Retina (tissue), 1 donor: ENCODE results near the gene ALDOB.

Experiments used
- DNase-seq: peaks from one replicate; pipeline ENCODE4 v3.0.0-alpha.2; 2016

Gene ALDOB

GRCh38 chr9:101455656-101456240 lies 20.2 kb upstream of the ALDOB start:
- no peak for DNase-seq

DNA sequence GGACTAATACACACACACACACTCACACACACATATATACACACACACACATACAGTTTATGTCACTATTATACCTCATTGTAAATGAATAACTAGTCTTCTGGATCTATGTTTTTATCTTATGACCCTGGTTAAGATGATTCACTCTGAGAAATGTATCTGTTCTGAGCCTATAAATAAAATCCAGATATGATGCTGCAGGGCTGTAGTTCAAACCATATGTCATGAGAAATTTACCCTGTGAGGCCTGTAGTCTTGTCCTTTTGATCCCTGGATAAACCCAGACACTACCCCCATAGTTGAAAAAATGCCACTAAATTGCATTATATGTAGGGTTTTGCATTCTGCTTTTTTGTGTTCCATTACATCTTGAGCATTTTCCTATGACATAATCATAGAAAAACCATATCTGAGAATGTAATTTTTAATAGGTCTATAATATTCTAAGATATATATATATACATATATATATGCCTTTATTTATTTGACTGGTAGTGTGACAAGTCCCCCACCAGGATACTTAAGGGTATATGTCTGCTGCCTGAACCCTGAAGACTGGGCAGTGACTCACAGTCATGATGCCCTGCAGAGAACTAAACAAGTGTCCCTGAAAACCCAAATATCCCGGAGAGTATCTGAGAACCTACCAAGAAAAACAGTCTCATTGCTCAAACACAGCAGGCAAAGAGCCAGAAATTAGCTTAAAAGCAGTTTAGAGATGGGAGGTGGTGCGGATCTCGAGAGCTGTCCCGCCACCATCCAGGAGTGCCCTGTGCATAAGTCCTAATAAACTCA lies 18.4 kb upstream of the ALDOB start:
- DNase-seq: no peak

GRCh38 chr9:101451498-101451897 lies 15.9 kb upstream of the ALDOB start:
- no peak for DNase-seq

- no peak for DNase-seq
Observed at GRCh38 chr9:101450931-101451330, 15.4 kb upstream of the ALDOB start.

DNA sequence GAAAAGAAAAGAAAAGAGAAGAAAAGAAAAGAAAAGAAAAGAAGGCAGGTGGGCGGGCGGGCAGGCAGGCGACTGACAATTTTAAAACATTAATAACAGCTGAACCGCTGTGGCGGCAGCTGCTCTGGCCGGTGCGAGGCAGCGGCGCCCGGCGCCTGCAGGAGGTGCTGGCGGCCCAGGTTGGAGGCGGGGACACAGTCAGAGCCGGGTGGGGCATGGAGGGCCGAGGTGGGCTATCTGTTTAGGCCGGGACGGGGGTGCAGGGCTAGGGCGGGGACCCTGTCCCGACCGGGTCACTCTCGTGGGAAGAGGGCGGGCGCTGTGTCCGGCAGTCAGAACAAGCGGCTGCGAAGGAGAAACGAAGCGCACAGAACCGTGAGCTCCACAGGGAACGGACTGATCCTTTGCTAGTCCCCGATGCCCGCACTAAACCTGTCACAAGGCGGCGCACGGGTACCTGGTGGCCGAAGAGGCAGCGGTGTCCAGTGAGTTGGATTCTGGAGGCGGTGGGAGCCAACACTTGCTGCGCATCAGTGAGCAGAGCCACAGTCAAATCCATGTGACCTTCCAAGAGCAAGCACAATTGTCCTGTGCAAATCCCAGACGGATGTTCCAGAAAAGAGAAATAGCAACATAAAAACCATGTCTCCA lies 13.6 kb upstream of the ALDOB start:
- peak; percentile 89 for DNase-seq

- no peak for DNase-seq
Observed at GRCh38 chr9:101448680-101449070, 13.1 kb upstream of the ALDOB start.

DNA sequence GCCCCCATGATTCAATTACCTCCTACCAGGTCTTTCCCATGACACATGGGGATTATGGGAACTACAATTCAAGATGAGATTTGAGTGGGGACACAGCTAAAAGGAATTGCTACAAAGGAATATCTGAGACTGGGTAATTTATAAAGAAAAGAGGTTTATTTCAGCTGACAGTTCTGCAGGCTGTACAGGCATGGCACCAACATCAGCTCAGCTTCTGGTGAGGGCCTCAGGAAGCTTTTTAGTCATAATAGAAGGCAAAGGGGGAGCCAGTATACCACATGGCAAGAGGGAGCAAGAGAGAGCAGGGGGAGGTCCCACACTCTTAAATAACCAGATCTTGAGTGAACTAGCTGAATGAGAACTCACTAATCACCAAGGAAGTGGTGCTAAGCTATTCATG lies 11.2 kb upstream of the ALDOB start:
- DNase-seq: no peak

GRCh38 chr9:101445353-101446029 lies 9.9 kb upstream of the ALDOB start:
- DNase-seq: no peak

- DNase-seq: peak; percentile 29
Observed at GRCh38 chr9:101443364-101443771, 7.8 kb upstream of the ALDOB start.

GRCh38 chr9:101442736-101443135 lies 7.2 kb upstream of the ALDOB start:
- DNase-seq: no peak

GRCh38 chr9:101442318-101442717 lies 6.7 kb upstream of the ALDOB start:
- DNase-seq: no peak

DNA sequence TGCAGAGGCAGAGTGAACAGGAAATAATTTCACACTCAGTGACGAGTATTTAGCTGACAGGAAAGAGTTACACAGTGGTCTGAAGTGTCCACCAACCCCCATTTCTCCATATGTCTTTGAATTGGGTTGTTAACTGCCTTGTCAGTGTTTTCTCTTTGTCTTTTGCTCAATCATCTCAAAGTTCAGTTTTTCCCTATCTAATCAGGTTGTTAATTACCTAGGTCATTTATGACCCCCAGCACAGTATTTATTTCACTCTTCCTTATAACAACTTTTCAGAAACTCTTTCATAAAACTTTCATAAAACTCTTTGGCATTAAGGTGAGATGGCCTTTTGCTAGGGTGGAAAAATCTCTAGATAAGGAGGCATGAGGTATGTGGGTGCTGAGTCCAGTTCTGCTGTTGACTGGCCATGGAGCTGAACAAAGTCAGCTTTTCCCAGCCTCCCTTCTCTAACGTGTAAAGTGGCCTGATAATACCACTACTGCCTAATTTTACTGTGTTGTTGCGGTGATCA lies 5.2 kb upstream of the ALDOB start:
- DNase-seq: no peak

DNA sequence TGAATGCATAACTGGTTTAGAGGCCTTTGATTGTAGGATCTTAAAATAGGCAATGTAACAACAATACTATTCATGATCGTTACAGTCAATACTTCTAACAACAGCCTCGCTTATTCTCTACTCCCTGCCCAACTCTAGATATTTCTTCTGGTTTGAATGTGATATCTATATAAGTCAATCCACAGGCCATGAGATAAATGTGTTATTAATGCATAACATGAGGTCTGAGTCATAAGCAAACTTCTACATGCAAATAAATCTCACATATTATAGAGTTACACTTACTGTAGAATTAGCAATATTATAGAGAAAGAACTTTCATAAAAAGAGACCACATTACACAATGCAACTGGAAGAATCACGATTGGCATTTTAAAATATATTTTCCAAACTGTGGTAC lies 2.9 kb upstream of the ALDOB start:
- DNase-seq: no peak

- no peak for DNase-seq
Observed at GRCh38 chr9:101437806-101438232, 2.2 kb upstream of the ALDOB start.

- no peak for DNase-seq
Observed at GRCh38 chr9:101434998-101435397, 576 bp downstream of the ALDOB start.

- no peak for DNase-seq
Observed at GRCh38 chr9:101433229-101433628, 2.3 kb downstream of the ALDOB start.

DNA sequence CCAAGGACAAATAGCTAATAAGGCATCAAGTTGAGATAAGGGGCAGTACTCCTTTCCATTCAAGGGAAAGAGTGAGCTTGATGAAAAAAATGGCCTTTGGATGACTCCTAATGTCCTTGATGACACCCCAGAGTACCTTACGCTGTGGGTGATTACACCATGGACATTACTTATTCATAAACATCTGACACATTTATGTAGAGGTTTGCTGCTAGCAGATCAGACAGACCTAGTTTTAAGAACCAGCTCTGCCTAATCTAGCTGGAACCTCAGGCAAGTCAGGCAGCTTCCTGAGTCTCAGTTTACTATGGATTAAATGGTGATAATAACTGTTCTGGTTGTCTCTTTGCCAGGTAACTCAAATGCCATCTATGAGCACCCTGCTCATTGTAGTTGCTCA lies 2.8 kb downstream of the ALDOB start:
- DNase-seq: no peak

- no peak for DNase-seq
Observed at GRCh38 chr9:101432171-101432570, 3.4 kb downstream of the ALDOB start.

DNA sequence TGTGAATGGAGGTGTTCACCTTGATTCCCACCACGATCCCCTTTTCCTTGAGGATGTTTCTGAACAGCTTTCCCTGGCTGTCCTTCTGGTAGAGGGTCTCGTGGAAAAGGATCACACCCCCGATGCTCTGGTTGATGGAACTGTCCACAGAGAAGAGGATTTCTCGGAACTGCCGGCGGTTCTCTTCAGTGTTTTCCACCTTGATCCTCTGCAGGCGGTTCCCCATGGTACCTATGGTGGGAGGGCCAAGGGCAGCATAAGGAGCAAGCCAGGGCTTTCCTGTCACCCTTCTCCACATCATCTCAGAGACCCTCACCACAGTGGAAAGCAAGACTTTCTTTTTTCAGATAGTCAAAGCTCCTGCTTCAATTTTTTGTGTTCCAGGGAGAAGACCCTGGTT lies 5.8 kb downstream of the ALDOB start:
- DNase-seq: no peak

DNA sequence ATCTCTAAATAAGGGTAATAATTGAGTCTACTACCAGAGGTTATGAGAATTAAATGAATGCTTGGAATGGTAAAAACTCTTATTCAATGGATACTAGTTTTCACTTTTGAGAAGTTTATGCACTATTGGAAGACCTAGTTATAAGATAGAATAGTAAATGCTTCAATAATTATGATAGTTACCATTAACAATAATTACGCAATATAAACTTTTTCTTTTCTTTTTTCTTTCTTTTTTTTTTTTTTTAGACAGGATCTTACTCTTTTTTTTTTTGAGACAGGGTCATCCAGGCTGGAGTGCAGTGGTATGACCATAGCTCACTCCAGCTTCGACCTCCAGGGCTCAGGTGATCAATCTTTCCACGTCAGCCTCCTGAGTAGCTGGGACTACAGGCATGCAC lies 6.7 kb downstream of the ALDOB start:
- DNase-seq: no peak

- no peak for DNase-seq
Observed at GRCh38 chr9:101427957-101428655, 7.5 kb downstream of the ALDOB start.

- no peak for DNase-seq
Observed at GRCh38 chr9:101427358-101427757, 8.2 kb downstream of the ALDOB start.

DNA sequence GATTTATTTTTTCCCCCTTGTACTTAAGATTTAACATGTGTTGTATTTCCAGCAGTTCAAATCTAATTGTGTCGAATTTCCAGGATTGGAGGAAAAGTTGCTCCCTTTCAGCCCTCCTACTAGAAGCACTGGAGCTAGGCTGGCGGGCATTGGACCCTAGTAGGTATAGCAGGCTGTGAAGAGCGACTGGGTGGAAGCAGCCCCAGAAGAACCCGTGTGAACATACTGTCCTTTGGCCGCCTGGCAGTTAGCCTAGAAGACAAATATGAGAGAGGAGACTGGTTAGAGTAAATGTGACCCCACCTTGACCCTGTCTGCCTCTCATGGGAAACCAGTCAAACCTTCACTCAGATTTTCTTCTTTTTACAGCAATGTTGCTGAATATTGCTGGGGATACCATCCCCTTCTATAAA lies 13.9 kb downstream of the ALDOB start:
- no peak for DNase-seq
